ENCODE results near the gene MED27.

MED27 gene

DNA sequence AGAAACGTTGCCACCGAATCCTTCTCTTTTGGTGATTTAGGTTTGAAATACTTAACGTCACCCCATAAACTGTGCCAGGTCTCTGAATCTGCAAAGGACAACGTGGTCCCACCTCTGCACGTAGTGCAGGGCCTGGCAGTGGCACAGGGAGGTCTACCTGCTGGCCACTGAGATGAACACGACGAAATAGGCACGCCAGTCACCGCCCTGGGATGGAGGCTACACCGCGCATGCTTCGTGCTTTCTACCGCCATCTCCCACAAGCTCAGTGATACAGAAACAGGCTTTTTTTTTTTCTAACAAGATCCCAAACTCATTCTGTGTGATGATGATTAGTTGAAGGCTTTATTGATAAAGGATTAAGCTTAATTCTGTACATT, 199.8 kb downstream of the MED27 start:
- no peak for DNase-seq (ENCODE audit: low read depth in 2 of 2)

GRCh38 chr9:131879181-131879910, 200.3 kb downstream of the MED27 start:
- no peak for DNase-seq (ENCODE audit: low read depth in 2 of 2)

- DNase-seq (ENCODE audit: low read depth in 2 of 2): no peak
These were observed 203.2 kb downstream of the MED27 start for GRCh38 chr9:131876486-131876885.

GRCh38 chr9:131875828-131876485, 203.7 kb downstream of the MED27 start:
- no peak for DNase-seq (ENCODE audit: low read depth in 2 of 2)

DNA sequence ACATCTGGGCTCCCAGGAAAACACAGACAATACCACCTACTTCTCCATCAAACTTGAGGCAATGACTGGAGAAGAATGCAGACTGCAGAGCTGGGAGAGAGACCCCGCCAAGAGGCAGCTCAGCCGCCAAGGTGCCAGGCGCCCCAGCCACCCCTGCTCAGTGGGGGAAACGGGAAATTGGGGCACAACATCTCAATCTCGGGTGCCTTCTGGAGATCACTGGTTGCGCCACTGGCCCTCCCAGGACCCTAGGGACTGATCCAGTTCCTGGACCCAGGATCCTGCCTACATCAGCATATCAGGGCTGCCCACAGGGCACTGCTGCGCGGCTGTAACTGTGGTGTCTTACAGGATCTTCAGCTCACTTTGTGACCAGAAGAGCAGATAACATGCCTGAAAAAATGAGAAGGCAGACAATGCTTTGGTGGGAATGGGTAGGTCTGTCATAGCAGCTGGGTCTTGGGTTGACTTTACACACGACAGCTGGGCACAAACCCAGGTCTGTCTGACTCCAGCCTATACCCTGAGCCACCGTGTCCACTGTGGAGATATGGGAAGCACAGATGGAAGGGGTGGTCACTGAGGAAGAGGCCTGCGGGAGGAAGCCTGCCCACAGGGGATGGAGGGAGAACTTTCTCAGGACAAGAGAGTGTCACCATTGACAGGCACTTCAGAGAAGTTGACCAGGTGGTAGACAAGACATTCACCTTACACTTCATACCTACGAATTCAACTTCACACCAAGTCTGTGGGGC, 204.6 kb downstream of the MED27 start:
- no peak for DNase-seq (ENCODE audit: low read depth in 2 of 2)

DNA sequence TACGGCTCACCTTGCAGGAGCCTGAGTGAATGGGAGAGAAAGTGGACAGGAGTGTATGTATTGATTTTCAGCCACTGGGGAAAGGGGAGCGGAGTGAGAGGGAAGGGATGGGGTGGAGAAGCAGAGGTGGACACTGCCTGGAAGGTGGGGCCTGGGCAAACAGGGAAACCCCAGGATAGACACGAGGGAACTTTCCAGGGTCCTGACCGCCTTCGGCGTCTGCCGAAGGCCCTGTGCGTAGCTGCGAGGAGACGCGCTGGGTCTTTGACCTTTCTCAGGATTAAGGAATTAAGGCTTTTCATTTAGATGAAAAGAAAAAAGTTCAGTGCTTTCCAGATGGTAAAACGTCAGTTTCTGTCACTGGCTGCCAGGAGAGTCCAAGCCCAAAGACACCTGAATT, 205.2 kb downstream of the MED27 start:
- DNase-seq (ENCODE audit: low read depth in 2 of 2): no peak

DNA sequence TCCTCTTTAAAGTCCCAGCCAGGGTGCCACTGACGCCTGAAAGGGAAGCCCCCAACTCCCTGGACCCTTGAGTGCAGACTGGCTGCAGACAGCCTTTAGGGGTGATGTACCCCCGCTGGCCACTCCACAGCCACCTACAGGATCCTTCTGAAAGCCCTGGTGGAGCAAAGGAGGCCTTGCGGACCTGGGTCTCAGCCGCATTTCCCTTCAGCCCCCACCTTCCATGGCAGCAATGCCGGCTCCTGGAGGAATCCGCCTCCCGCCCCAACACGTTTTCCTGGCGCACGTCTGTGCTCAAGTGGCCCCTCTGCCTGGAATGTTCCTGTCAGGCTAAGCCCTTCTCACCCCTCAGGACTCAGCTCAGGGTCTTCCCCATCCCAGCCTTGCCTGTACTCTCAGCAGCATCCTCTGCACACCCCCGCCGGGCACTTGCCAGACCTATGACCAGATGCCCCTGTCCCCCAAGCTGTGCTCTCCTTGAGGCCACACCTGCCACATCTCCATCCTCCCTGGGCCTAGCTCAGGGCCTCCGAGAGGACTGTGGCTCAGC, 205.7 kb downstream of the MED27 start:
- no peak for DNase-seq (ENCODE audit: low read depth in 2 of 2)

- DNase-seq (ENCODE audit: low read depth in 2 of 2): no peak
These were observed 206.3 kb downstream of the MED27 start for GRCh38 chr9:131873335-131873734.

DNA sequence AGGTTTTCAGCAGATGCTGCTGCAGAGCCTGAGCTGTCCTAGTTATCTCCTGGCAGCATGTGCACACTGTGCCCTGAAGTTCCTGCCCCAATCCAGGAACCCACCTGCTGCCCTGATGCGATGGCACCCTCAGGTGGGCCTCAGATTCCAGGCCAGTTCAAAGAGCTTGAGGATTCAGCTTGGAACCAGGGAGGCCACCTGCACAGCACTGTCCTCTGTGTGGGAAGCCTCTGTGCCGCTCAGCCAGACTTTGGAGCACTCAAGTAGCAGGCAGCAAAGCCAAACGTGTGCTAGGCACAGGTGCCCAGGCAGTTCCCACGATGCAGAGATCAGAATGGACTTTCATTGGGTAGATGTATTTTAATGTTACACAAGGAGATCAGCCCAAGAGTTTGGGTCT, 207.0 kb downstream of the MED27 start:
- DNase-seq (ENCODE audit: low read depth in 2 of 2): no peak

- DNase-seq (ENCODE audit: low read depth in 2 of 2): no peak
These were observed 207.7 kb downstream of the MED27 start for GRCh38 chr9:131872006-131872405.

- no peak for DNase-seq (ENCODE audit: low read depth in 2 of 2)
These were observed 209.5 kb downstream of the MED27 start for GRCh38 chr9:131870156-131870555.

DNA sequence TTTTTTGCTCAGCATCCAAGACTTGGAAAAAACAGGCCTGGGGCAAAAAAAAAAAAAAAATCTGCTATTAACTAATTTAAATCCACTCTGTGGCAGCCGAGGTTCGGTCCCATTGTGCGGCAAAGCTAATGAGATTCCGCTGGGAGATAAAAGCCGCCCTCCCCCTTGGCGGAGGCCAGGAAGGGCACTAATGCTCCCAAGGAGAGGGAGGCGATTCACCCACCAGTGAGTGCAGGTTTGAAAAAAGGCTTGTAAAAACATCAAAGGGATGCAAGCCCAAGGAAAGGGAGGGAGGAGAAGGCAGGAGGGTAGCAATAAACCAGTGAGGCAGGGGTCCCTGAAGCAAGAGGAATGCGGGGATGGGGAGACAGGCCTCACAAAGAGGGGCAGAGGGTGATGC, 210.3 kb downstream of the MED27 start:
- DNase-seq (ENCODE audit: low read depth in 2 of 2): no peak

DNA sequence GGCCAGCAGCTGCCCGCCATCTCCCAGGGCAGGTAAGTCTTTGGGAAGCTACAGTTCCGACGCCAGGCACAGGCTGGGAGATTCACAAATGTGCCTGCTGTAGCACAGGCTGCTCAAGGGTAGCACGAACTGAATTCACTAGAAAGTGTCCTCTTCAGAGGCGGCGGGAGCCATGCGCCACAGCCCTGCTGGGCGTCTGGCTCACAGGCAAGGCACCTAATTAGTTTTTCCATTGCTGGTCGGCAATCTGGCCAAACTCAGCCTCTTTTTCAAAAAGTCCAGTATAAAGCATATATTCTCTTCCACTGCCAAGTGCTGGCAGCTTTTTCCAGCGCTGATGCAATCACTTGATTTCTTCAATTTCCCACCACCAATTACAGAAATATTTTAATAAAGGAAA, 210.9 kb downstream of the MED27 start:
- DNase-seq (ENCODE audit: low read depth in 2 of 2): no peak

GRCh38 chr9:131867611-131868192, 212.0 kb downstream of the MED27 start:
- no peak for DNase-seq (ENCODE audit: low read depth in 2 of 2)

DNA sequence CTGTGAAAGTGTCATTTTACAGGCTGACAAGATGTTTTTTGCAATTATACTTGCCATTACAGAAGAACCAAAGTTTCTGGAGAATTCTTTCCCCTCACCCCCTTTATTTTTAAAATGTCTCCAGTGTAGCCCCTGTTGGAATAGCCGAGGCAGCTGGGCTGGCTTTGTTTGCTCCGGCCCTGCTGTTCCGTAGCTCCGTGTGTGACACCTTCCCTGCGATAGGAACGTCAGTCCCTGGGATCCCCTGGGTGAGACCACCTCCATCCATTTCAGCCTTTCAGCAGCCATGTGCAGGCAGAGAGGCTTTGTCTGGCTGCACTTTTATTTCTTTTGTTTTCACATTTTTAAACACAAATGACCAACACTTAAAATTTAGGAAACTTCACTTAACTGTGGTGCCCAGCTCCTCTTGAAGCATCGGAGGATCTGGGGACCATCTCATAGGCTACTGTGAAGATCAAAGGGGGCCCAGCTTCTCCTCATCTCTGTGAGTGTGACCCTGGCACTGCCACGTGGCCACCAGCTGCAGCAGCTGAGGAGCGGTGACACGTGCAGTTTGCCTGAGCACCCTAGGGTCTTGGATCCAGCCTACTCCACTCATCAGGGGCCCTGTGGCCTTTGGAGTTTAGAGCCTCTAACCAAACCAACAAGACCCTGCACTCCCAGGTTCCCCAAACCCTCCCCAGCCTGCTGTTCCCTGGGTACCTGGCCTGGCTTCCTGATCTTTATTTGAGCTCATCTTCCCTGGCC, 214.0 kb downstream of the MED27 start:
- DNase-seq (ENCODE audit: low read depth in 2 of 2): no peak

GRCh38 chr9:131864531-131864930, 215.1 kb downstream of the MED27 start:
- DNase-seq (ENCODE audit: low read depth in 2 of 2): no peak

- no peak for DNase-seq (ENCODE audit: low read depth in 2 of 2)
These were observed 216.3 kb downstream of the MED27 start for GRCh38 chr9:131863306-131863896.

DNA sequence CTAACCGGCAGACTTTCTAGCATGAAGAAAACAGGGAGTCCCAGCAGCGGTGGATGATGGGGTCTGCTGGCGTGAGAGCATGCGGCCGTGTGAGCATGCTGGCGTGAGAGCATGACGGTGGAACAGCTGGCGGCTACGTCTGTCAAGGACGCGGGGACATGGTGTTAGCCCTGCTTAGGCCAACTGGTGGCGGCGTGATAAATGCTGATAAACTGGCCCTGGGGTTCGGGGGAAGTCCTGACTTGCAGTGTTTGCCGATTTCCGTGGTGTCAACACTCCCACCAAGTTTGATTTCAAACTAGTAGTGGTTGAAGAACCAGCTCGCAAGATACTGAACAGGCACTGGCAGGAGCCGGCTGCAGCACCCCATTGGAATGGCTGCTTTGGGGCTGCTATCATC, 217.4 kb downstream of the MED27 start:
- DNase-seq (ENCODE audit: low read depth in 2 of 2): no peak

GRCh38 chr9:131860430-131860829, 219.2 kb downstream of the MED27 start:
- no peak for DNase-seq (ENCODE audit: low read depth in 2 of 2)

GRCh38 chr9:131858147-131858546, 221.5 kb downstream of the MED27 start:
- DNase-seq (ENCODE audit: low read depth in 2 of 2): no peak

- DNase-seq (ENCODE audit: low read depth in 2 of 2): no peak
These were observed 223.6 kb downstream of the MED27 start for GRCh38 chr9:131856105-131856504.
